ENCODE results near the gene CDCA3.

- TF ChIP-seq, protein P1, sequence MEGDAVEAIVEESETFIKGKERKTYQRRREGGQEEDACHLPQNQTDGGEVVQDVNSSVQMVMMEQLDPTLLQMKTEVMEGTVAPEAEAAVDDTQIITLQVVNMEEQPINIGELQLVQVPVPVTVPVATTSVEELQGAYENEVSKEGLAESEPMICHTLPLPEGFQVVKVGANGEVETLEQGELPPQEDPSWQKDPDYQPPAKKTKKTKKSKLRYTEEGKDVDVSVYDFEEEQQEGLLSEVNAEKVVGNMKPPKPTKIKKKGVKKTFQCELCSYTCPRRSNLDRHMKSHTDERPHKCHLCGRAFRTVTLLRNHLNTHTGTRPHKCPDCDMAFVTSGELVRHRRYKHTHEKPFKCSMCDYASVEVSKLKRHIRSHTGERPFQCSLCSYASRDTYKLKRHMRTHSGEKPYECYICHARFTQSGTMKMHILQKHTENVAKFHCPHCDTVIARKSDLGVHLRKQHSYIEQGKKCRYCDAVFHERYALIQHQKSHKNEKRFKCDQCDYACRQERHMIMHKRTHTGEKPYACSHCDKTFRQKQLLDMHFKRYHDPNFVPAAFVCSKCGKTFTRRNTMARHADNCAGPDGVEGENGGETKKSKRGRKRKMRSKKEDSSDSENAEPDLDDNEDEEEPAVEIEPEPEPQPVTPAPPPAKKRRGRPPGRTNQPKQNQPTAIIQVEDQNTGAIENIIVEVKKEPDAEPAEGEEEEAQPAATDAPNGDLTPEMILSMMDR (conservative IDR thresholded peaks at IDR 0.05 in 1 of 2, IDR thresholded peaks at IDR 0.05 in 1 of 2; ENCODE audit: extremely low read depth in 1 of 2, insufficient read depth in 1 of 2, low read depth in 1 of 2, low read length in 2 of 2), result no peak
- no peak for TF ChIP-seq EZH2 (IDR thresholded peaks at IDR 0.05; ENCODE audit: borderline replicate concordance, low read length)
These were observed 33.4 kb downstream of the CDCA3 start for GRCh38 chr12:6817662-6818157.

Data from mammary epithelial cell (primary cell).